T-helper 2 cell treated with Interferon-gamma antibody and Interleukin-4, amounts not matched to agents 100 ng/mL and 5 ng/mL, for 36 hours (primary cell): ENCODE results near the gene OR2AE1. TPM values are rescaled to one million over a fixed set of nuclear protein-coding genes. Genes with fewer than 3 reads are reported as not detected.

ENCODE experiments used
- total RNA-seq: library from RNA; stranded (reverse); gene quantifications from 2 replicates; pipeline ENCODE4 v1.2.3, GENCODE V29; 2022

The OR2AE1 gene
- total RNA-seq, 1 donor from 2014 or later, result 0.30 TPM

Other genes starting within 250 kb of the OR2AE1 start
- gene CYP3A5, start 197.0 kb downstream of the OR2AE1 start, total RNA-seq, result not detected in 2 replicates
- not detected in 2 replicates for gene CYP3A7, start 141.8 kb downstream of the OR2AE1 start, total RNA-seq
- gene CYP3A4, start 92.8 kb downstream of the OR2AE1 start, total RNA-seq, result not detected in 2 replicates
- gene CYP3A43, start 49.0 kb downstream of the OR2AE1 start, total RNA-seq, result not detected in 2 replicates
- gene TRIM4, start 42.5 kb upstream of the OR2AE1 start, total RNA-seq, result 27.3 and 28.3 TPM in 2 replicates
- 0.14 and 0.16 TPM in 2 replicates for gene GJC3, start 52.6 kb upstream of the OR2AE1 start, total RNA-seq
- not detected in 2 replicates for gene AZGP1, start 99.0 kb upstream of the OR2AE1 start, total RNA-seq
- gene ZKSCAN1, start 138.6 kb upstream of the OR2AE1 start, total RNA-seq, result 53.2 and 55.3 TPM in 2 replicates
- 5.3 and 5.8 TPM in 2 replicates for gene ZSCAN21, start 172.7 kb upstream of the OR2AE1 start, total RNA-seq
- 25.3 and 26.7 TPM in 2 replicates for gene ZNF3, start 204.7 kb upstream of the OR2AE1 start, total RNA-seq
- 101 and 102 TPM in 2 replicates for gene COPS6, start 211.9 kb upstream of the OR2AE1 start, total RNA-seq
- 336 and 353 TPM in 2 replicates for gene MCM7, start 224.4 kb upstream of the OR2AE1 start, total RNA-seq
- 10.4 and 11.7 TPM in 2 replicates for gene AP4M1, start 224.6 kb upstream of the OR2AE1 start, total RNA-seq
- 63.0 and 67.4 TPM in 2 replicates for gene TAF6, start 242.3 kb upstream of the OR2AE1 start, total RNA-seq
- 29.5 and 30.1 TPM in 2 replicates for gene CNPY4, start 242.6 kb upstream of the OR2AE1 start, total RNA-seq
- gene MBLAC1, start 249.9 kb upstream of the OR2AE1 start, total RNA-seq, result 2.7 and 3.8 TPM in 2 replicates